HL-60 (cell line): ENCODE results near the gene VWA5A.

Experiments
- GABPA ChIP-seq: IDR thresholded peaks from 2 replicates; pipeline ENCODE4 v1.6.1; 2012; ENCODE audit warnings: low read depth
- POLR2AphosphoS5 ChIP-seq: IDR thresholded peaks from 2 replicates; pipeline ENCODE4 v1.6.1; 2012; ENCODE audit warnings: low read depth
- SPI1 ChIP-seq: IDR thresholded peaks from 2 replicates; pipeline ENCODE4 v1.6.1; 2012; ENCODE audit warnings: low read depth, mild to moderate bottlenecking, borderline replicate concordance
- TF ChIP-seq, protein P1 (sequence below): IDR thresholded peaks from one replicate; pipeline ENCODE4 v1.5.1; 2011; ENCODE audit warnings: low read length, control low read depth, inconsistent platforms; ENCODE audit not compliant: insufficient read depth
- TF ChIP-seq, protein P2 (sequence below): IDR thresholded peaks from 2 replicates; pipeline ENCODE4 v1.6.1; 2012; ENCODE audit warnings: low read depth; ENCODE audit not compliant: insufficient replicate concordance

DNA sequence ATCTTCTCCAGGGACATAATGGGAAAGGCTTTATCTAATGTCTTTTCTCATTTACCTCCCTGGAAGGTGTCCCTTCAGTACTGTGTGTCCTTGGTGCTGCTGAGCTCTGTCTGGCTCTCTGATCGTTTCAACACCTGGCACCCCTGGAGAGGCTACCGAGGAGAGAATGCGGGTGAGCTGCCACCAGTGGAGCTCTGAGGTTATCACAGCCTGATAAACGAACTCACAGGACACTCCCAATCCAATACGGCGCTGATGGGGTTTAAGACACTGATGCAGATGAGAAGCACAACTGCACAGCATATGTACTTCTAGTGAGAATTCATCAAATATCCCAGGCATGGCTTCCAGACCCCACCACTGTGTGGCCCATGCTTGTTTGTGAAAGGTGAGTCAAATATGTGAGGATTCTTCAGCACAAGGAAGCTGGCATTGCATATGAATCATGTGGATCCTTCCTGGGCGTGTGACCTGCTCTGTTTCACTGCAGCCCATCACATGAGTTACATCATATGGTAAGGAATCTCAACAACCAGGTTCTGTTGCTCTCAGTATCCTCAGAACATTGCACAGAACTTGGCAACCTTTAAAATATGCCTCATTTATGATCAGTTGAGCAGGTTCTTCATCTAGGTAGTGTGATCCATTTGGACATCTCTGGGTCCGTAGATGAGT is 34.8 kb upstream of the VWA5A start:
- TF ChIP-seq, protein P1, sequence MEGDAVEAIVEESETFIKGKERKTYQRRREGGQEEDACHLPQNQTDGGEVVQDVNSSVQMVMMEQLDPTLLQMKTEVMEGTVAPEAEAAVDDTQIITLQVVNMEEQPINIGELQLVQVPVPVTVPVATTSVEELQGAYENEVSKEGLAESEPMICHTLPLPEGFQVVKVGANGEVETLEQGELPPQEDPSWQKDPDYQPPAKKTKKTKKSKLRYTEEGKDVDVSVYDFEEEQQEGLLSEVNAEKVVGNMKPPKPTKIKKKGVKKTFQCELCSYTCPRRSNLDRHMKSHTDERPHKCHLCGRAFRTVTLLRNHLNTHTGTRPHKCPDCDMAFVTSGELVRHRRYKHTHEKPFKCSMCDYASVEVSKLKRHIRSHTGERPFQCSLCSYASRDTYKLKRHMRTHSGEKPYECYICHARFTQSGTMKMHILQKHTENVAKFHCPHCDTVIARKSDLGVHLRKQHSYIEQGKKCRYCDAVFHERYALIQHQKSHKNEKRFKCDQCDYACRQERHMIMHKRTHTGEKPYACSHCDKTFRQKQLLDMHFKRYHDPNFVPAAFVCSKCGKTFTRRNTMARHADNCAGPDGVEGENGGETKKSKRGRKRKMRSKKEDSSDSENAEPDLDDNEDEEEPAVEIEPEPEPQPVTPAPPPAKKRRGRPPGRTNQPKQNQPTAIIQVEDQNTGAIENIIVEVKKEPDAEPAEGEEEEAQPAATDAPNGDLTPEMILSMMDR = no peak
- TF ChIP-seq, protein P2, sequence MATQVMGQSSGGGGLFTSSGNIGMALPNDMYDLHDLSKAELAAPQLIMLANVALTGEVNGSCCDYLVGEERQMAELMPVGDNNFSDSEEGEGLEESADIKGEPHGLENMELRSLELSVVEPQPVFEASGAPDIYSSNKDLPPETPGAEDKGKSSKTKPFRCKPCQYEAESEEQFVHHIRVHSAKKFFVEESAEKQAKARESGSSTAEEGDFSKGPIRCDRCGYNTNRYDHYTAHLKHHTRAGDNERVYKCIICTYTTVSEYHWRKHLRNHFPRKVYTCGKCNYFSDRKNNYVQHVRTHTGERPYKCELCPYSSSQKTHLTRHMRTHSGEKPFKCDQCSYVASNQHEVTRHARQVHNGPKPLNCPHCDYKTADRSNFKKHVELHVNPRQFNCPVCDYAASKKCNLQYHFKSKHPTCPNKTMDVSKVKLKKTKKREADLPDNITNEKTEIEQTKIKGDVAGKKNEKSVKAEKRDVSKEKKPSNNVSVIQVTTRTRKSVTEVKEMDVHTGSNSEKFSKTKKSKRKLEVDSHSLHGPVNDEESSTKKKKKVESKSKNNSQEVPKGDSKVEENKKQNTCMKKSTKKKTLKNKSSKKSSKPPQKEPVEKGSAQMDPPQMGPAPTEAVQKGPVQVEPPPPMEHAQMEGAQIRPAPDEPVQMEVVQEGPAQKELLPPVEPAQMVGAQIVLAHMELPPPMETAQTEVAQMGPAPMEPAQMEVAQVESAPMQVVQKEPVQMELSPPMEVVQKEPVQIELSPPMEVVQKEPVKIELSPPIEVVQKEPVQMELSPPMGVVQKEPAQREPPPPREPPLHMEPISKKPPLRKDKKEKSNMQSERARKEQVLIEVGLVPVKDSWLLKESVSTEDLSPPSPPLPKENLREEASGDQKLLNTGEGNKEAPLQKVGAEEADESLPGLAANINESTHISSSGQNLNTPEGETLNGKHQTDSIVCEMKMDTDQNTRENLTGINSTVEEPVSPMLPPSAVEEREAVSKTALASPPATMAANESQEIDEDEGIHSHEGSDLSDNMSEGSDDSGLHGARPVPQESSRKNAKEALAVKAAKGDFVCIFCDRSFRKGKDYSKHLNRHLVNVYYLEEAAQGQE = no peak
- TF ChIP-seq SPI1 (no peak), GABPA (no peak), POLR2AphosphoS5 (no peak)
